CD14-positive monocyte (primary cell): ENCODE data around the gene HMHB1. TPM values are rescaled to one million over a fixed set of nuclear protein-coding genes. Genes with fewer than 3 reads are reported as not detected.

ENCODE experiments used
- DNase-seq, 3 donors: peaks; one replicate each; pipeline ENCODE4 v3.0.0-alpha.2; 2011 to 2022
- H2AFZ ChIP-seq: 2 replicates; pipeline ENCODE4 v1.6.0; 2012; ENCODE audit warnings: mild to moderate bottlenecking, low read depth, low read length, inconsistent platforms; ENCODE audit not compliant: insufficient read depth, poor library complexity, severe bottlenecking
- H3K27ac ChIP-seq, 2 donors: 1 replicate in 1 of 2; 2 replicates in 1 of 2; pipeline ENCODE4 v1.5.1; 2012 to 2013; ENCODE audit warnings: low read length in 2 of 2, control low read depth in 1 of 2, inconsistent platforms in 1 of 2, low read depth in 1 of 2, mild to moderate bottlenecking in 1 of 2
- H3K27me3 ChIP-seq, 2 donors: one replicate each; pipeline versions ENCODE4 v1.6.0 to v1.6.1; 2011 to 2013; ENCODE audit warnings: low read length in 2 of 2; ENCODE audit not compliant: control insufficient read depth in 2 of 2, insufficient read depth in 2 of 2
- H3K36me3 ChIP-seq, 2 donors: replicated peaks in 1 of 2; 1 replicate in 1 of 2; 2 replicates in 1 of 2; pipeline versions ENCODE4 v1.5.1 to v1.6.1; 2012 to 2013; ENCODE audit warnings: low read length in 2 of 2, control low read depth in 1 of 2, inconsistent platforms in 1 of 2, mild to moderate bottlenecking in 1 of 2; ENCODE audit not compliant: insufficient read depth in 2 of 2, control insufficient read depth in 1 of 2
- H3K4me1 ChIP-seq, 2 donors: 1 replicate in 1 of 2; 2 replicates in 1 of 2; pipeline versions ENCODE4 v1.5.1 to v1.6.1; 2012 to 2013; ENCODE audit warnings: low read length in 2 of 2, control low read depth in 1 of 2, inconsistent platforms in 1 of 2, mild to moderate bottlenecking in 1 of 2, moderate library complexity in 1 of 2; ENCODE audit not compliant: insufficient read depth in 2 of 2, control insufficient read depth in 1 of 2
- H3K4me2 ChIP-seq: replicated peaks from 2 replicates; pipeline ENCODE3; 2012; ENCODE audit warnings: low read length, moderate library complexity, mild to moderate bottlenecking; ENCODE audit not compliant: poor library complexity, severe bottlenecking; ENCODE audit errors: extremely low read depth
- H3K4me3 ChIP-seq, 3 experiments: fragments of 200-600 bp in 1 of 3; sonication (generic) in 1 of 3; replicated peaks in 1 of 3; 1 replicate in 2 of 3; 2 replicates in 1 of 3; pipeline ENCODE4 v1.5.1; 2011 to 2013; ENCODE audit warnings: low read length in 3 of 3, mild to moderate bottlenecking in 3 of 3, control low read depth in 2 of 3, low read depth in 2 of 3, inconsistent platforms in 1 of 3, moderate library complexity in 1 of 3
- H3K79me2 ChIP-seq: 2 replicates; pipeline ENCODE4 v1.6.0; 2012; ENCODE audit warnings: mild to moderate bottlenecking, control low read depth, inconsistent platforms, low read length, moderate library complexity; ENCODE audit not compliant: insufficient read depth
- H3K9ac ChIP-seq: 2 replicates; pipeline ENCODE4 v1.6.0; 2017; ENCODE audit warnings: low read length, mild to moderate bottlenecking; ENCODE audit not compliant: insufficient read depth, poor library complexity, severe bottlenecking
- H3K9me3 ChIP-seq, 2 donors: replicated peaks in 1 of 2; 1 replicate in 1 of 2; 2 replicates in 1 of 2; pipeline versions ENCODE4 v1.5.1 to v1.6.1; 2012 to 2013; ENCODE audit warnings: low read length in 2 of 2, control low read depth in 1 of 2; ENCODE audit not compliant: control insufficient read depth in 1 of 2, insufficient read depth in 1 of 2
- H4K20me1 ChIP-seq: 2 replicates; pipeline ENCODE4 v1.6.0; 2012; ENCODE audit warnings: mild to moderate bottlenecking, low read length, control low read depth, moderate library complexity; ENCODE audit not compliant: insufficient read depth
- H3K27ac Mint-ChIP-seq, 7 donors: one replicate each; pipeline ENCODE4 v1.8.0; 2020; ENCODE audit warnings: mild to moderate bottlenecking in 7 of 7, mixed read lengths in 7 of 7, moderate library complexity in 6 of 7, inconsistent platforms in 2 of 7
- H3K27me3 Mint-ChIP-seq, 3 donors: one replicate each; pipeline ENCODE4 v1.8.0; 2021 to 2022; ENCODE audit warnings: low read depth in 3 of 3, mild to moderate bottlenecking in 3 of 3, mixed read lengths in 3 of 3, moderate library complexity in 3 of 3, inconsistent platforms in 1 of 3
- H3K36me3 Mint-ChIP-seq, 2 donors: one replicate each; pipeline ENCODE4 v1.8.0; 2020; ENCODE audit warnings: mixed read lengths in 2 of 2, inconsistent platforms in 1 of 2, mild to moderate bottlenecking in 1 of 2
- H3K4me1 Mint-ChIP-seq: one replicate; pipeline ENCODE4 v1.8.0; 2020; ENCODE audit warnings: mild to moderate bottlenecking, mixed read lengths
- H3K4me3 Mint-ChIP-seq, 2 donors: one replicate each; pipeline ENCODE4 v1.8.0; 2020; ENCODE audit warnings: mild to moderate bottlenecking in 2 of 2, mixed read lengths in 2 of 2, moderate library complexity in 1 of 2
- H3K9me3 Mint-ChIP-seq, 7 donors: one replicate each; pipeline ENCODE4 v1.8.0; 2020 to 2022; ENCODE audit warnings: mixed read lengths in 7 of 7, mild to moderate bottlenecking in 6 of 7, moderate library complexity in 6 of 7, inconsistent platforms in 2 of 7
- WGBS: methylation state at CpG from one replicate; pipeline ENCODE4 v1.1.5; 2013; ENCODE audit warnings: missing lambda C conversion rate; ENCODE audit not compliant: insufficient coverage; 5-methylcytosine and 5-hydroxymethylcytosine counted together
- intact Hi-C, 2 donors: fragments of 100-400 bp; cut with micrococcal nuclease; formaldehyde crosslinking; loops; one replicate each; pipeline versions ENCODE4 v1.15.0 to v1.15.1; 2023
- polyA plus RNA-seq, 3 donors: library from polyadenylated mRNA; depleted of rRNA in 1 of 3; unstranded in 2 of 3; stranded (reverse) in 1 of 3; fragments of 300-500 nt in 2 of 3; fragments of >200 nt in 1 of 3; fragmentation: Illumina TruSeq in 2 of 3; gene quantifications; 1 replicate in 2 of 3; 2 replicates in 1 of 3; pipeline ENCODE4 v1.2.3, GENCODE V29; 2012 to 2021
- TF ChIP-seq, protein P1 (sequence below): fragments of 200-600 bp; IDR thresholded peaks from one replicate; pipeline ENCODE4 v1.8.0; 2022; ENCODE audit warnings: antibody characterized with exemption, mild to moderate bottlenecking

Gene HMHB1
- polyA plus RNA-seq, 3 donors: not detected

DNA sequence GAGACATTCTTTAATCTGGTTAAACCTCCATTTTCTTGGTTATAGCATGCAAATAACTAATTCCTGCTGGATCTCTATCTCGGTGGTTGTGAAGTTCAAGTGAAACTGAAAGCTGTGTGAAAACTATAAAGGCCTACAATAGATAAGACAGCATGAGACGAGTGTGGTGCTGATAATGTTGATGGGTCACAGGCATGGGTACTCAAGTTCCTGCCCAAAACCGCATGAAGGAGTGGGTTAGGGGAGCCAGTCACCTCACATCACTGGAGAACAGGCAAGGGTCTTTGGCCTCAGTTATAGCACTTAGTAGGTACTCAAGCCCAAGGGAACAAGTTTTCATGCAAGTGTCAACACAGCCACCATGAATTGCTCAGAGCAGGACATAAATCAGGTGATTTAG is 16.7 kb downstream of the HMHB1 start:
- Histone ChIP-seq H3K27ac (no peak overlapping the region), H3K79me2 (no peaks in the 10 kb centered on the region), H2AFZ (no peak overlapping the region), H4K20me1 (no peaks in the 10 kb centered on the region), H3K4me2 (no peak overlapping the region), H3K27me3 (no peaks in the 10 kb centered on the region), H3K4me1 (no peaks in the 10 kb centered on the region), H3K9ac (no peak overlapping the region), H3K36me3 (no peaks in the 10 kb centered on the region), H3K4me3 (no peak overlapping the region), H3K9me3 (no peaks in the 10 kb centered on the region)
- no peak for DNase-seq
- WGBS: no CpG with 5 or more reads among the region's 3 CpGs
- Mint-ChIP-seq H3K4me3 (no peak overlapping the region), H3K9me3 (no peaks in the 10 kb centered on the region), H3K27me3 (no peaks in the 10 kb centered on the region), H3K36me3 (no peaks in the 10 kb centered on the region), H3K4me1 (no peaks in the 10 kb centered on the region), H3K27ac (no peak overlapping the region)
- intact Hi-C loops: loop anchor here in 1 of 2 donors (10.0 kb wide), 1 partner anchor 904 kb away; no protein-coding TSS in a partner anchor
- TF ChIP-seq, protein P1, sequence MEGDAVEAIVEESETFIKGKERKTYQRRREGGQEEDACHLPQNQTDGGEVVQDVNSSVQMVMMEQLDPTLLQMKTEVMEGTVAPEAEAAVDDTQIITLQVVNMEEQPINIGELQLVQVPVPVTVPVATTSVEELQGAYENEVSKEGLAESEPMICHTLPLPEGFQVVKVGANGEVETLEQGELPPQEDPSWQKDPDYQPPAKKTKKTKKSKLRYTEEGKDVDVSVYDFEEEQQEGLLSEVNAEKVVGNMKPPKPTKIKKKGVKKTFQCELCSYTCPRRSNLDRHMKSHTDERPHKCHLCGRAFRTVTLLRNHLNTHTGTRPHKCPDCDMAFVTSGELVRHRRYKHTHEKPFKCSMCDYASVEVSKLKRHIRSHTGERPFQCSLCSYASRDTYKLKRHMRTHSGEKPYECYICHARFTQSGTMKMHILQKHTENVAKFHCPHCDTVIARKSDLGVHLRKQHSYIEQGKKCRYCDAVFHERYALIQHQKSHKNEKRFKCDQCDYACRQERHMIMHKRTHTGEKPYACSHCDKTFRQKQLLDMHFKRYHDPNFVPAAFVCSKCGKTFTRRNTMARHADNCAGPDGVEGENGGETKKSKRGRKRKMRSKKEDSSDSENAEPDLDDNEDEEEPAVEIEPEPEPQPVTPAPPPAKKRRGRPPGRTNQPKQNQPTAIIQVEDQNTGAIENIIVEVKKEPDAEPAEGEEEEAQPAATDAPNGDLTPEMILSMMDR: no peak

DNA sequence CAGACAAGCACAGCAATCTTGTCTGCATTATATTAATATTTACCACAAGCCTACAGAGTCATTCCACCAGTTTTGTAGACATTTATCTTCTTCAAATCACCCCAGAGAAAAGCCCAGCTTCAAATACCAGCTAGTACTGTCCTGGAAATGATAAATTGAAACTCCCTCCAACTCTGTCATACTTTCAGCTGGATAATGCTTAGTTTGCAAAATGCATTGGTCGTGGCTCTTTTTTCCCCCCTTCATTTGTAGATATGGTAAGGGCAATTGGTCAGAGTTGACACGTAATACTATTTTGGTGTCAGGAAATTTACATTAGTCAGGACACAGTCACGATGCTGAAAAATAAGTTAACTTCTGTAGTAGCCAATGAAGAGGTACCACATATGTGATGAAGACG is 21.2 kb downstream of the HMHB1 start:
- H3K4me2 ChIP-seq: no peak overlapping the region
- DNase-seq: no peak
- H3K27ac Mint-ChIP-seq: no peak overlapping the region
- H3K9me3 ChIP-seq: no peaks in the 10 kb centered on the region
- no peaks in the 10 kb centered on the region for H3K36me3 Mint-ChIP-seq
- H2AFZ ChIP-seq: no peak overlapping the region
- H3K4me1 Mint-ChIP-seq: no peaks in the 10 kb centered on the region
- no peak overlapping the region for H3K4me3 ChIP-seq
- H3K36me3 ChIP-seq: no peaks in the 10 kb centered on the region
- TF ChIP-seq, protein P1: no peak
- H4K20me1 ChIP-seq: no peaks in the 10 kb centered on the region
- no peak overlapping the region for H3K9ac ChIP-seq
- intact Hi-C loops: no loop called here
- H3K9me3 Mint-ChIP-seq: no peaks in the 10 kb centered on the region
- no peak overlapping the region for H3K27ac ChIP-seq
- no peak overlapping the region for H3K4me3 Mint-ChIP-seq
- no peaks in the 10 kb centered on the region for H3K79me2 ChIP-seq
- WGBS: 90% methylated on average over 2 of the region's 4 CpGs
- H3K4me1 ChIP-seq: no peaks in the 10 kb centered on the region
- no peaks in the 10 kb centered on the region for H3K27me3 ChIP-seq
- H3K27me3 Mint-ChIP-seq: peaks cover 0 to 1% (median 0%) of the 10 kb centered on the region in 3 donors
